ENCODE results near the gene ACP1. TPM values are rescaled to one million over a fixed set of nuclear protein-coding genes. Genes with fewer than 3 reads are reported as not detected.

The ACP1 gene
- total and polyA plus RNA-seq, 2 of the 8 experiments (the other 6 are each of a cell fraction or from before 2014, with no cell fraction given): 115 to 155 TPM

DNA sequence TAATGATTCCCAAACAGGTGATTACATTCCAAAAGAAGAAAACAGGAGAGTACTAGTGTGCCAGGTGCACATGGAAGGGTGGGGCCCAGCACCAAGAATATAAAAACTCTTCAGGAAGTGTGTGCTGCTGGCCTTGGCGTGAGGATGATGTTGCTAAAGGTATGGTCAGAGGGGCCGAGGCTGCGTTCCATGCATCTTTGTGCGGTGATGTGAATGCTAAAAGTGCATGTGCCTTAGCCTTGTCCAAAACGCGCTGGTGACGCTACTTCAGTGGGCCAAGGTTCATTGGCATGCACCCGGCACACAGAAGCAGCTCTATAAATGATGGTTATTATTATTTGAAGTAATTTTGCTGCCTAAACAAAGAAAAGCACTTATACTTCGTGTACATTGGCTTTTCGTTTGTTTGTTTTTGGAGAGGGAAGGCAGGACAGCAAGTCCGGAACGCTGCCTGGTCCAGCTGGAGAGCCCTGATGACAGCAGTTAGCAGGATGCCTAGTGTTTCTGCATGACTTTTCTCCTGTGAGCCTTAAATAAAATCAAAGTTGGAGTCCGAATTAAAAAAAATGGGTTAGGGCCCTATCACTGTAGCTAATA is 20.2 kb downstream of the ACP1 start:
- FAIRE-seq (no peak), DNase-seq (ENCODE audit: low read depth in 1 of 2, low spot score in 2 of 2) (no peak)
- peaks cover 2 to 13% of the 10 kb centered on the region in 2 experiments for H4K20me1 ChIP-seq (replicated peaks in 1 of 2; ENCODE audit: control insufficient read depth in 1 of 2, insufficient read depth in 2 of 2, low read length in 2 of 2)
- peaks cover 8% of the 10 kb centered on the region; the same call in 1 of the 2 replicates for H3K23me2 ChIP-seq (ENCODE audit: low read depth, low read length)
- peak overlapping the region in 1 of 4 experiments; percentile 70; a peak in 1 of 8 replicates for H3K4me3 ChIP-seq (ENCODE audit: extremely low read depth in 1 of 4, insufficient read depth in 2 of 4, low read depth in 3 of 4, low read length in 4 of 4)
- ChIA-PET POLR2A (ENCODE audit: partially characterized antibody) (interaction anchor here (0.7 to 2.1 kb wide), 8 partner anchors 11 to 220 kb away, joined by 3 to 6 read pairs (median 4); no protein-coding TSS in a partner anchor), CTCF (ENCODE audit: partially characterized antibody) (interaction anchor here (0.6 to 5.1 kb wide), 5 partner anchors 12 to 273 kb away, joined by 3 to 28 read pairs (median 4); no protein-coding TSS in a partner anchor)
- no peak overlapping the region for H3K18ac ChIP-seq (ENCODE audit: extremely low read depth, low read length)
- peak overlapping the region; percentile 30; the same call in 1 of the 2 replicates for H2AK5ac ChIP-seq (ENCODE audit: low read depth, low read length)
- H4K8ac ChIP-seq (ENCODE audit: extremely low read depth, insufficient read depth, low read length): no peak overlapping the region
- no peaks in the 10 kb centered on the region for H3K9me3 ChIP-seq (ENCODE audit: insufficient read depth in 2 of 2, low read depth in 1 of 2, low read length in 1 of 2)
- no peak overlapping the region for H4K5ac ChIP-seq (ENCODE audit: insufficient read length, low read depth, low read length)
- peaks cover 9 to 41% (median 29%) of the 10 kb centered on the region in 4 experiments for H3K27me3 ChIP-seq (replicated peaks in 1 of 4; ENCODE audit: control insufficient read depth in 3 of 4, extremely low read depth in 1 of 4, insufficient read depth in 3 of 4, low read length in 3 of 4)
- no peak overlapping the region for H4K91ac ChIP-seq (replicated peaks; ENCODE audit: insufficient read length, low read length)
- H2BK12ac ChIP-seq (ENCODE audit: low read depth, low read length): peak overlapping the region; percentile 97; the same call in 1 of the 2 replicates
- H3K27ac ChIP-seq (ENCODE audit: low read depth, low read length): no peak overlapping the region
- no peak overlapping the region for H3K23ac ChIP-seq (ENCODE audit: insufficient read length)
- H3K4me1 ChIP-seq (replicated peaks in 1 of 4; ENCODE audit: control insufficient read depth in 3 of 4, insufficient read depth in 4 of 4, low read length in 3 of 4): peaks cover 6 to 29% (median 20%) of the 10 kb centered on the region in 4 experiments
- H2BK120ac ChIP-seq (replicated peaks; ENCODE audit: low read depth, low read length): no peak overlapping the region
- H3K56ac ChIP-seq (replicated peaks; ENCODE audit: insufficient read length, low read depth, low read length): no peak overlapping the region
- H3K79me2 ChIP-seq (ENCODE audit: control insufficient read depth in 1 of 2, insufficient read depth in 2 of 2, low read length in 2 of 2): 0 out of 4 replicates have a peak, but pooled peaks cover 0 to 3% of the 10 kb centered on the region in 2 experiments
- no peak overlapping the region for H3K4ac ChIP-seq (replicated peaks; ENCODE audit: insufficient read length, low read depth, low read length)
- H3K79me1 ChIP-seq (ENCODE audit: low read depth, low read length): no peaks in the 10 kb centered on the region; the same call in 1 of the 2 replicates
- H3K4me2 ChIP-seq (ENCODE audit: insufficient read depth in 1 of 2, low read depth in 2 of 2, low read length in 2 of 2): peak overlapping the region; percentile 38 to 85; a peak in 3 of 4 replicates
- WGBS, 2 experiments (ENCODE audit: extremely low coverage in 1 of 2, insufficient coverage in 1 of 2, insufficient read length in 1 of 2, insufficient replicate concordance in 2 of 2, low coverage in 1 of 2, low lambda C conversion rate in 2 of 2, missing lambda C conversion rate in 1 of 2): 71% methylated on average over 13 of the region's 13 CpGs; no CpG with 5 or more reads in 1 of the 2 experiments
- peaks cover 0 to 18% (median 10%) of the 10 kb centered on the region in 4 experiments; a peak in 6 of 8 replicates for H3K36me3 ChIP-seq (ENCODE audit: control insufficient read depth in 2 of 4, insufficient read depth in 4 of 4, low read length in 3 of 4)
- H2BK15ac ChIP-seq (ENCODE audit: low read length): peak overlapping the region; percentile 95; the same call in 1 of the 2 replicates
- no peak overlapping the region for H3K9ac ChIP-seq (replicated peaks in 1 of 4; ENCODE audit: extremely low read depth in 1 of 4, low read depth in 3 of 4, low read length in 3 of 4)
- no peak overlapping the region for H2AFZ ChIP-seq (ENCODE audit: low read length)
- TF ChIP-seq, protein P1, sequence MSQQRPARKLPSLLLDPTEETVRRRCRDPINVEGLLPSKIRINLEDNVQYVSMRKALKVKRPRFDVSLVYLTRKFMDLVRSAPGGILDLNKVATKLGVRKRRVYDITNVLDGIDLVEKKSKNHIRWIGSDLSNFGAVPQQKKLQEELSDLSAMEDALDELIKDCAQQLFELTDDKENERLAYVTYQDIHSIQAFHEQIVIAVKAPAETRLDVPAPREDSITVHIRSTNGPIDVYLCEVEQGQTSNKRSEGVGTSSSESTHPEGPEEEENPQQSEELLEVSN (IDR thresholded peaks at IDR 0.05): no peak
- no peak for TF ChIP-seq KDM4A (IDR thresholded peaks at IDR 0.05; ENCODE audit: low read depth, low read length, severe bottlenecking)
- no peak for TF ChIP-seq CEBPB (IDR thresholded peaks at IDR 0.05; ENCODE audit: low read depth, low read length)
- no peak for TF ChIP-seq GTF2F1 (IDR thresholded peaks at IDR 0.05; ENCODE audit: borderline replicate concordance, low read depth, low read length)
- no peak for TF ChIP-seq CREB1 (IDR thresholded peaks at IDR 0.05)
- TF ChIP-seq CHD2 (IDR thresholded peaks at IDR 0.05; ENCODE audit: low read length): no peak
- no peak overlapping the region for H3K14ac ChIP-seq (ENCODE audit: insufficient read length)
- peak overlapping the region; percentile 43; the same call in 1 of the 2 replicates for H2BK20ac ChIP-seq (ENCODE audit: low read length)
- H2BK5ac ChIP-seq (ENCODE audit: low read depth, low read length): peak overlapping the region; percentile 61; the same call in 1 of the 2 replicates

Data from H1 (cell line).